Endothelial cell of hepatic sinusoid (primary cell): ENCODE results near the gene RPL3.

Experiments
- in situ Hi-C: cut with HindIII; loops from 2 replicates; pipeline ENCODE4 v1.10.0; 2017; ENCODE audit warnings: low sequenced_read_pairs

RPL3 gene

DNA sequence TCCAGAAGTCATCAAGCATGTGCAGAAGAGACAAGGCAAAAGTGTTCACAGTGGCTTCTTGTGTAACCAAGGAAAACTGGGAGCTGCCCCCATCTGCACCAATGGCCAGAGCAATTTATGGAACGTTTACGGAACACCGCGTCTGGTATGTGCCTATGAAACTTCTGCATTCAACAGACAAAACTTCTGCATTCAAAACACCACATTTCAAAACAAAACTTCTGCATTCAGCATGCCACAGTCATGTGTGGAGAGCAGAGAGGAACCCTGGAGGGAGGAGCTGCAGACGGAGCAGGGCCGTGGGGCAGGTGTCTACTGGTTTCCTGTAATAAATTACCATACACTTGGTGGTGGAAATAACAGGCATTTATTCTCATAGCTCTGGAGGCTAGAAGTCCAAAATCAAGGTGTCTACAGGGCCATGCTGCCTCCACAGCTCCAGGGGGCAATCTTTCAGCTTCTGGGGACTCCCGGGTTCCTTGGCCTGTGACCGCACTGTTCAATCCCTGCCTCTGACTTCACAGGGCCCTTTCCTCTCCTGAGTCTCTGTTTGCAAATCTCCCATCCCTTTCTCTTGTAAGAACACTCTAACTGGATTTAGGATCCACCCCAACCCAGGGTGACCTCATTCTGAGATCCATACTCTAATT is 32.2 kb downstream of the RPL3 start:
- in situ Hi-C loops, result no loop called here

DNA sequence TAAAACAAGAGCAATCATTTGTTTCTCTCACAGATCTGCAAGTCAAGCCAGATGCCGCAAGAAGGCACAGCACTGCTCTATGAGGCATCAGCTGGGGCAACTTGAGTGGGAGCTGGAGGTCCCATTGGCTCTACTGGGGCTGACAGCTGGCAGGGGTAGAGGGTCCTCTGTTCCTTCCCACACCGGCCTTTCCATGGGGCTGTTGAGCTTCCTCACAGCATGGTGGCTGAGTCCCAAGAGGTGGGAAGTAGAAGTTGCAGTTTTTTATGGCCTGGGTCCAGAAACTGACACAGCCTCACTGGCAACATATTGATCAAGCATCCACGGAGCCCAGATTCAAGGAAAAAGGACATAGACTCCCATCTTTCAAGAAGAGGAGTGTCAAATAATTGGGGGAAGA is 34.4 kb downstream of the RPL3 start:
- in situ Hi-C loops, result no loop called here

DNA sequence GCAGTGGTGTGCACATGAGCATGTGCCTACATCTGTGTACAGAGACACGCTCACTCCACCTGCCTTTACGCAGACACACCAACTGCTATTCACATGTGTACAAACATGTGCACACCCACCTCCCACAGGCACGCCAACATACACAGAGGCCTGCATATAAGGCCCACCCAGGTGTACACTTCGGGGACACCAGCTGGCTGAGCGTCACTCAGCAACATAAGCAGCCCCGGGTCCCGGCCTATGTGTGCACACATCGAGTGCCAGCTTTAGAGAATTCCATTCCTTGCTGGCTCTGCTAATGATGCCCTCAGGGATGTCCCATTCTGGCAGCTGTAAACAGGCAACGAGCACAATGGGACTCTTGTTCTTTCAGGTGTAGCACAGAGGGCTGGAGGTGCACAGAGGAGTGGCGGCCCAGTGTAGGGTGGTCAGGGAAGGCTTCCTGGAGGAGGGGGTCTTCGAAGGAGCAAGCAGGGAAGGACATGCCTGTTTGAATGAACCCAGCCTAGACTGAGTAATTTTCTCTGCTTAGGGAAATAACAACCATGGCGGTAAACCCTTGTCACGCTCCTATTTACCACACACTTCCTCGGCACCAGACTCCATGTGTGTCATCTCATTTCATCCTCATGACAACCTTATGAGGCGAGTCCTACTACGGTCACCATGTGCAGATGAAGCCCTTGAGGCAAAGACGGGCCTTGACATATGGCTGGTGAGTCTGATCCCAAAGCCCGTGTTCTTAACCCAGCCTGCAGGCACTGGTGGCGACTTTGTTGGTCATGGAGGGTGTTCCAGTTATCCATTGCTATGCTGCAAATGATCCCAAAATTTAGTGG is 35.1 kb downstream of the RPL3 start:
- in situ Hi-C loops, result no loop called here

- in situ Hi-C loops, result no loop called here
These were observed 35.9 kb downstream of the RPL3 start for GRCh38 chr22:39283322-39284141.

DNA sequence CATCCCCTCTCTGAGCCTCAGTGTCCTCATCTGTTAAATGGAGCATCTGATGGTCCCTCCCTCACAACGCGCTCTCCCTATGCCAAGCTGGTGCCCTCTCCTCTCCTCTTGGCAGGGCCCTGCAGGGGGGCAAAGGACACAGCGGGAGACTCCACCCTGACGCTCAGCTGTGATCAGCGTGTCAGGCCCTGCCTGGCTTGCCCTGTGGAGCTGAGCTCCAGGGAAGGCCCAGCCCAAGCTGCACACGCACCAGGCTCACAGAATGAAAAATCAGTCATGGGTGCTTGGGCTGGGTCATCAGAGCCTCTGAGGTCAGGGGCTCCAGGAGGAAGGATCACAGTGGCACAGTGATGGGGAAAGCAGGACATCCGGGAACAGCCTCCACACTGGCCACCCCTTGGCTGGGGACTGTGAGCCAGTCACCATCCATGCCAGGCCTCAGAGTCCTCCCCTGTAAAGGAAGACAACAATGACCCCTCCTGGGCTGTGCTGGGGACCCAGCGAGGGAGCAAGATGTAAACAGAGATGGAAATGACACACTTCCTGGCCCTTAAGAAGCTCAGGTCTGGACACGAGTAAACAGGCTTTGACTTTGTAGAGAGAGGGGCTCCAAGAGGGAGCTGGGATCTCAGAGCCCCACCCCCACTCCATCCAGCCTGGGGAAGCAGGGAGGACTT is 36.6 kb downstream of the RPL3 start:
- in situ Hi-C loops, result no loop called here

- in situ Hi-C loops, result no loop called here
These were observed 38.3 kb downstream of the RPL3 start for GRCh38 chr22:39281126-39281525.

- in situ Hi-C loops, result no loop called here
These were observed 39.2 kb downstream of the RPL3 start for GRCh38 chr22:39280250-39280649.

- in situ Hi-C loops, result no loop called here
These were observed 40.1 kb downstream of the RPL3 start for GRCh38 chr22:39279170-39279850.

- in situ Hi-C loops, result no loop called here
These were observed 41.4 kb downstream of the RPL3 start for GRCh38 chr22:39278040-39278439.

GRCh38 chr22:39277142-39277607 is 42.2 kb downstream of the RPL3 start:
- in situ Hi-C loops, result no loop called here

- in situ Hi-C loops, result no loop called here
These were observed 42.8 kb downstream of the RPL3 start for GRCh38 chr22:39276440-39277141.

GRCh38 chr22:39275814-39276439 is 43.5 kb downstream of the RPL3 start:
- in situ Hi-C loops, result no loop called here

- in situ Hi-C loops, result no loop called here
These were observed 45.2 kb downstream of the RPL3 start for GRCh38 chr22:39273950-39274887.

DNA sequence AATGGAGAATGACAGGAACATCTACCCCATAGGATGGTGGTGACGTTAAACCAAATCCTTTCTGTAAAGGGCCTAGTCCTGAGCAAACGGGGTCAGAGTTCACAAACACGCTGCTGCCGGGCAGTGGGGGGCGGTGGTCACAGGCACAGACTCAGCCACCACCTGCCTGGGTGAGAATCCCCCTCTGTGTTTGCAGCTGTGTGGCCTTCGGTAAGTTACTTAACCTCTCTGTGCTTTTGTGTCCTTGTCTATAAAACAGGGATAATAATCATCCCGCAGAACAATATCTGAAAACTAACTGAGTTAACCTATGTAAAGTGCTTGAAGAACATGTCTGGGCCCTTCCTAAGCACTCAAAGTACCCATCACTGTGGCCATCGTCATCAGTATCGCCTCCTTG is 48.6 kb downstream of the RPL3 start:
- in situ Hi-C loops, result no loop called here

DNA sequence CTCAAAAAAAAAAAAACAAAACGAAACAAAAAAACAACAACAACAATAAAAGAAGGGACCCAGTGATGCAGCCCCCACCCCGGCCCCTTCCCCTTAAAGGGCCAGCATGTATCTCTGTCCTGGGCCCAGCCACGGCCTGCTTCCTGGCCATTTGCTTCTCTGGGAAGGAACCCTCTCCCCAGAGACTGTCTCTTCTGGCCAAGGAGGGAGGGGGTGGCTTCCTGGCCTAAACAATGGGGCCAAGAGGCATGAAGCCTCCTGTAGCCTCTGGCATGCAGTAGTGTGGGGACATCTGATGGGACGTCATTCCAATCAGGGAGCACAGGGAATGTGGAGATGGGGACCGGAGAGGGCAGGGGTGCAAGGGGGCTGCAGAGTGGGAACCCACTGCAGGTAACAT is 49.1 kb downstream of the RPL3 start:
- in situ Hi-C loops, result no loop called here

- in situ Hi-C loops, result no loop called here
These were observed 50.2 kb downstream of the RPL3 start for GRCh38 chr22:39269095-39269790.

GRCh38 chr22:39268645-39269044 is 50.8 kb downstream of the RPL3 start:
- in situ Hi-C loops, result no loop called here

- in situ Hi-C loops, result no loop called here
These were observed 51.4 kb downstream of the RPL3 start for GRCh38 chr22:39267974-39268373.
